Subcutaneous abdominal adipose tissue (tissue), 5 donors: ENCODE measurements around the gene ATP1A3.
A peak's percentile ranks its signal among the peaks of the same experiment; 100 is the strongest.
"Not testable (repeated sequence)": the region's sequence is repeated elsewhere in the genome, so short reads cannot be mapped to it uniquely, and the experiment has no call there.

ENCODE experiments used
- H3K27ac ChIP-seq: one replicate; pipeline ENCODE4 v1.7.0; 2013; ENCODE audit warnings: low read depth, mild to moderate bottlenecking, inconsistent platforms, low read length, moderate library complexity
- H3K27me3 ChIP-seq, 5 donors: one replicate each; pipeline ENCODE4 v1.7.0; 2013; ENCODE audit warnings: low read length in 5 of 5, inconsistent platforms in 1 of 5; ENCODE audit not compliant: control insufficient read depth in 5 of 5, insufficient read depth in 4 of 5
- H3K36me3 ChIP-seq, 5 donors: one replicate each; pipeline ENCODE4 v1.7.0; 2013; ENCODE audit warnings: low read length in 5 of 5; ENCODE audit not compliant: control insufficient read depth in 5 of 5, insufficient read depth in 5 of 5
- H3K4me1 ChIP-seq, 5 donors: one replicate each; pipeline ENCODE4 v1.7.0; 2013; ENCODE audit warnings: low read length in 5 of 5, mild to moderate bottlenecking in 3 of 5, moderate library complexity in 1 of 5; ENCODE audit not compliant: control insufficient read depth in 5 of 5, insufficient read depth in 5 of 5
- H3K4me3 ChIP-seq, 5 donors: one replicate each; pipeline ENCODE4 v1.7.0; 2013; ENCODE audit warnings: low read length in 5 of 5, low read depth in 1 of 5
- H3K9ac ChIP-seq, 5 donors: one replicate each; pipeline ENCODE4 v1.7.0; 2013; ENCODE audit warnings: low read length in 5 of 5, mild to moderate bottlenecking in 4 of 5, moderate library complexity in 3 of 5
- H3K9me3 ChIP-seq, 5 donors: one replicate each; pipeline ENCODE4 v1.7.0; 2013; ENCODE audit warnings: low read length in 5 of 5; ENCODE audit not compliant: control insufficient read depth in 5 of 5
- donor health status: healthy.
- donor health status: healthy.
- donor health status: healthy.
- donor health status: healthy.
- donor health status: healthy.

Gene ATP1A3

DNA sequence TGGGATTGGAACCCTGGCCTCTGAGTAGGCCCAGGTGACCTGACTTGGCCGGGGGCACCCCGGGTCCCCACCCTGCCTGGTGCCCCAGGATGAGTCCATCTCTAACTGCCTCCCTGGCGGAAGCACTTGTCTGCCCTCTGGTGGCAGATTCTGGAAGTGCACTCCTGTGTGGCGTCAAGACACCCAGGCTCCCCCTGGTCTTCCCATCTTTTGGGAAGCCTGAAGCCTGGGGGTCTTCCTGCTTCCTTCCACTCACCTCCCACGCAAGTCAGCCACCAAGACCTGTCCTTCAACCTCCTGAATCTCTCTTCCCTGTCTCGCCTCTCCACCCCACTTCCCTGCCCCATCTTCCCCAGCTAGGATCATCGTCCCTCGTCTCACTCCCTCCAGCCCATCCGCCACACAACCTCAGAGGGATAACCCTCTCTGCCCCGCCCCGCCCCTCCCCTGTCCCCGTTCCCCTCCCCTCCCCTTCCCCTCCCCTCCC, 42.3 kb downstream of the ATP1A3 start:
- no peak overlapping the region for H3K27ac ChIP-seq
- H3K27me3 ChIP-seq = no peaks in the 10 kb centered on the region
- peaks cover 0 to 17% (median 9%) of the 10 kb centered on the region in 5 donors for H3K36me3 ChIP-seq
- H3K4me3 ChIP-seq = no peak overlapping the region
- H3K4me1 ChIP-seq = peaks cover 0 to 7% (median 0%) of the 10 kb centered on the region in 5 donors
- H3K9ac ChIP-seq = peak overlapping the region in 1 of 5 donors; percentile 23
- no peaks in the 10 kb centered on the region for H3K9me3 ChIP-seq

DNA sequence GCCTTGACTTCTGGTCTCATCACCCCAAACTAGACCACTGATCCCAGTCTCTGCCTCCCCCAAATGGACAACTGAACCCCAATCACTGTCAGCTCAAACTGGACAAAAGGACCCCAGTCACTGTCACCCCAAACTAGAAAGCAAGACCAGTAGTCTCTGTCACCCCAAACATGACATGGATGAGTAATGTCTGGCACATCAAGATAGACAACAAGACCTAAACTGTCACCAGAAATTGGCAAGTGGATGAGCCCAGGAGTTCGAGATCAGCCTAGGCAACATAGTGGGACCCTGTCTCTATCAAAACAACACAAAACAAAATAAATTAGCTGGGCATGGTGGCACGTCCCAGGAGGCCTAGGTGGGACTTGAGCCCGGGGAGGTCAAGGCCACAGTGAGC, 46.9 kb downstream of the ATP1A3 start:
- peaks cover 0 to 5% (median 0%) of the 10 kb centered on the region in 5 donors for H3K27me3 ChIP-seq
- peaks cover 0 to 6% (median 0%) of the 10 kb centered on the region in 5 donors for H3K4me1 ChIP-seq
- no peak overlapping the region for H3K4me3 ChIP-seq
- no peak overlapping the region for H3K9ac ChIP-seq
- no peak overlapping the region for H3K27ac ChIP-seq
- H3K36me3 ChIP-seq = no peaks in the 10 kb centered on the region
- H3K9me3 ChIP-seq = no peaks in the 10 kb centered on the region

DNA sequence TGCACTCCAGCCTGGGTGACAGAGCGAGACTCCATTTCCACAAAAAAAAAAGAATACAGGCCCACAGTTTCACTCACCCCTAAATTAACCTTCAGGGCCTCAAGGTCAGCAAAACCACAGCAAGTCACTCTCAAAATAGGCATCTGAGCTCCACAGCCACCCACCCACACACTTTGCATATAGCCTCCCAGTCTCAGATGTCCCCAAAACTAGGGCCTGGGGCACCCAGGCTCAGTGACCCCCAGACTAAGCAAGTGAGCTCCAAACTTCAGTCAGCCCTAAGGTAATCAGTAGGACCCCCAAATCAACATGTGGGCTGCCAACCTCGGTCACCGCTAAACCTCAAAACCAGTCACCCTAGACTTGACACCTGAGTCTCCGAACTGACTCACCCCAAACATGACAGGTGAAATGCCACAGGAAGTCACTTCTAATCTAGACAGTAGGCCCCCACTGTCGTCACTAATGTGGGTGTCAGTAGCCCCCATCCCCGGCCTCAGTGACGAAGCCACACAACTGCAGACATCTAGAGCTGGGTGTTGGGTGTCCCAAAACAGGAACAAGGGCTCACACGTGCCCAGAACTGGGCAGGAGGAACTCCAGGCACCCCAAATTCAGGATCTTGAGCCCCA, 48.8 kb downstream of the ATP1A3 start:
- Histone ChIP-seq H3K9me3 (no peaks in the 10 kb centered on the region), H3K27ac (no peak overlapping the region), H3K27me3 (peaks cover 11 to 18% (median 13%) of the 10 kb centered on the region in 5 donors), H3K36me3 (no peaks in the 10 kb centered on the region), H3K4me1 (peaks cover 0 to 7% (median 6%) of the 10 kb centered on the region in 5 donors), H3K4me3 (no peak overlapping the region), H3K9ac (no peak overlapping the region)

DNA sequence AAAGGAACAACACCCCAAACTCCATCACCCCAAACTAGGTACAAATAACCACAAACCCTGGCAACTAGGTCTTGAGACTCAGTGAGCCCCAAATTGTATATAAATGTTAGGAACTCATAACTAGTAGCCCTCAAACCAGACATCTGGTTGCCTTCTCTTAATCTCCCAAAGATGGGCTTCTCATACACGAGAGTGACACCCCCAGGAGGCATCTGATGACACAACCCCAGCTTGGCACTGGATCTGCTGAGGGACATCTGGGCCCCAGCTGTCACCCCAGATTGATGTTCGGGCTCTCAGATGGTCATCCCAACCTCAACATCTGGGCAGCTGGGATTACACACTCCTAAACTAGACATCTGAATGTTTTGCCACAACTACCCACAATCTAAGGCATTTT, 49.7 kb downstream of the ATP1A3 start:
- no peak overlapping the region for H3K27ac ChIP-seq
- H3K27me3 ChIP-seq = peaks cover 12 to 23% (median 15%) of the 10 kb centered on the region in 5 donors

DNA sequence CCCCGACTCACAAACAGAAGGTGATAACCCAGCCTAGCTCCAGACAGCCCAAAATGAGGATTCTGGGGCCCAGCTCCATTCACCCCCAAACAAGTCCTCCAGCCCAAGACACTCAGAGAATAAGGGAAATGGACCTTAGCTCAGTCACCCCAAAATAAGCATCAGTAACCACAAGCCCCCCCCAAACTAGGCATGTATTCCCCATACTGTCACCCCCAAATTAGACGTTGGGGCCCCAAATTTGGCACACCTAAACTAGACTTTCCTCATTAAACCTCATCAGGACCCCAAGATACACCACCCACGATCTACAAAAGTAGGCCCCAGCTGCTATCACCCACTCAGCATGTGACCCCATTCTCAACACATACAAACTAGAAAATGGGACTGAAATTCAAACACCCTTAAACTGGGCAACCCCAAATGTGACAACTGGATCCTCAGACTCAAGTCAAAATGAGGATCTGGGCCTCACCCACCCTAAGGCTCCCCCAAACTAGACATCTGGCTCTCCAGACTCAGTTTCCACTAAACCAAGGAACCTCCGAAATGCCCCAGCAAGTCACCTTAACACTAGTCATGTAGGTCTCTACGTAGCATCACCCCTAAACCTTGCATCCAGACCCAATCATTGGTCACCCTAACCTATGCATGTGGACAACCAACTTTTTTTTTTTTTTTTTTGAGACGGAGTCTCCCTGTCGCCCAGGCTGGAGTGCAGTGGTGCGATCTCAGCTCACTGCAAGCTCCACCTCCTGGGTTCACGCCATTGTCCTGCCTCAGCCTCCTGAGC, 52.4 kb downstream of the ATP1A3 start:
- Histone ChIP-seq H3K9me3 (no peaks in the 10 kb centered on the region), H3K27me3 (peaks cover 14 to 33% (median 21%) of the 10 kb centered on the region in 5 donors), H3K27ac (no peak overlapping the region), H3K4me3 (no peak overlapping the region), H3K4me1 (peaks cover 0 to 10% (median 6%) of the 10 kb centered on the region in 5 donors), H3K9ac (no peak overlapping the region), H3K36me3 (no peaks in the 10 kb centered on the region)

More for the DNA sequence above, 49.7 kb downstream of the ATP1A3 start:
- H3K9ac ChIP-seq = no peak overlapping the region
- H3K4me3 ChIP-seq = no peak overlapping the region
- H3K36me3 ChIP-seq = no peaks in the 10 kb centered on the region
- no peaks in the 10 kb centered on the region for H3K9me3 ChIP-seq
- peaks cover 0 to 10% (median 6%) of the 10 kb centered on the region in 5 donors for H3K4me1 ChIP-seq

DNA sequence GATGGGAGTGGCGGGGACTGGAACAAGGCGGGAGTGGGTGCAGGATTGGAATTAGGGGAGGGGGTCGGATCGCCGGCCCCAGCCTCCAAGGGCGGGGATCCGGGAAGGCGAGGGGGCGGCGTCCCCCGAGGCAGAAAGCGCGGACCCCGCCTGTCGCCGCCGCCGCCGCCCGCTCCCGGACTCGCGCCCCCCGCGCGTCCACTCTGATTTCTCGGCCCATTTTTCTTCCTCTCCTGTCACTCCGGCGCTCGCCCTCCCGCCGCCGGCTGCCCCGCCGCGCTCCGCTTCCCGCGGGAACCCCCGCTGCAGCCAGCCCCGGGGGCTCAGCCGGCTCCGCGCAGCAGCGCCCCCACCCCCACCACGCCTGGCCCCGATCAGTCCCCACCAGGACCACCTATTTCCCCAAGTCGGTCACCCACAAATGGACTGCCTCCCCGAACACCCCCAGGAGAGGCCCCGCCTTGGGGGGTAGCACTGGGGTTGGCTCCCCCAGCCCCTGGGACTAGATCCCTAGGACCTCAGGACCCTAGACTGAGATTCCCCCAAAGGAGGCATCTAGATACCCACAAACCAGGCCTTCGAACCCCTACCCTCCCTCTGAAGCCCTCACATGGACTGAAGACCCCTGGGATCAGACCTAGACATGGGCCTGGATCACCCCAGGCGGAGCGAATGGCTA, 53.2 kb downstream of the ATP1A3 start:
- H3K27me3 ChIP-seq = peaks cover 17 to 40% (median 27%) of the 10 kb centered on the region in 5 donors
- H3K9ac ChIP-seq = no peak overlapping the region

DNA sequence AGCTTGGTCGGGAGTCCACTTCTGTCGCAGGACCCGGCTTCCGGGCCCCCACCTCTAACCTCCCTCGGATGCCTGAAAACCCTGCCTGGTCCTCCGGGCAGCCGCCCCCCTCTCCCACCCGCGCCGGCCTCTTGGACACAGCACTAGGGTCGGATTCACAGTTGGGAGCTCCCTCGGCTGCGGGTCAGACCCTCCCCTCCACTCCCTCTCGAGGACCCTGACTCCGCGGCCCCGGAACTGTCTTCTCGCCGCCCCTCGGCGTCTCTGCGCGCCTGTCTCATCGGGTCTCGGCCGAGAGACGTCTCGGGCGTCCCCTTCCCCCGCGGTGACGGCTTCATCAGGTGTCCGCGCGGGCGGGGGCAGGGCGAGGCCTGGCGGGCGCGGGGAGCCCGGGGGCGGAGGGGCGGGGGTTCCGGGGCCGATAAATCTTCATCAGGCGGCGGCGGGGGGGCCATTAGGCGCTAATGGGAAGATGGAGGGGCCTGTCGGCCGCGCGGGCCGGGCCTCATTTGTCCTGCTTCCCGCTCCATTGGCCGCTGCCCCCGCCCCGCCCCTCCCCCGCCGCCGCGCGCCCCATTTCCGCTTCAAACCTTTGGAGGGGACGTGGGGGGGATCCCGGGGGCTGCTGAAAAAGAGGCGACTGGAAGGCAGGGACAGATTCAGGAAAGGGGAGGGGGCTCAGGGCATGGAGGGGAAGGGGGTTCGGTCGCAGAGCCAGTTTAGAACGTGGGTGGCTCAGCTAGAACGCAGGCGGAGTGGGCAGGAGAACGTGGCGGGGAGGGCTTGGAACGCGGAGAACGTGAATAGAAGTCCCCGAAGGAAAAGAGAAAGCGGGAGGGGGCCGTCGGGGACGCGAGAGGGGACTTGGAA, 53.9 kb downstream of the ATP1A3 start:
- Histone ChIP-seq H3K27me3 (peaks cover 22 to 44% (median 32%) of the 10 kb centered on the region in 5 donors), H3K9me3 (no peaks in the 10 kb centered on the region), H3K9ac (peak overlapping the region in 1 of 5 donors; percentile 25), H3K36me3 (no peaks in the 10 kb centered on the region), H3K4me3 (peak overlapping the region in 4 of 5 donors; percentile 17 to 60 (median 51)), H3K27ac (no peak overlapping the region), H3K4me1 (peaks cover 0 to 10% (median 6%) of the 10 kb centered on the region in 5 donors)

More for the DNA sequence above, 53.2 kb downstream of the ATP1A3 start:
- peaks cover 0 to 10% (median 6%) of the 10 kb centered on the region in 5 donors for H3K4me1 ChIP-seq
- H3K4me3 ChIP-seq = peak overlapping the region in 4 of 5 donors; percentile 17 to 60 (median 51)
- H3K36me3 ChIP-seq = no peaks in the 10 kb centered on the region
- no peak overlapping the region for H3K27ac ChIP-seq
- H3K9me3 ChIP-seq = no peaks in the 10 kb centered on the region

DNA sequence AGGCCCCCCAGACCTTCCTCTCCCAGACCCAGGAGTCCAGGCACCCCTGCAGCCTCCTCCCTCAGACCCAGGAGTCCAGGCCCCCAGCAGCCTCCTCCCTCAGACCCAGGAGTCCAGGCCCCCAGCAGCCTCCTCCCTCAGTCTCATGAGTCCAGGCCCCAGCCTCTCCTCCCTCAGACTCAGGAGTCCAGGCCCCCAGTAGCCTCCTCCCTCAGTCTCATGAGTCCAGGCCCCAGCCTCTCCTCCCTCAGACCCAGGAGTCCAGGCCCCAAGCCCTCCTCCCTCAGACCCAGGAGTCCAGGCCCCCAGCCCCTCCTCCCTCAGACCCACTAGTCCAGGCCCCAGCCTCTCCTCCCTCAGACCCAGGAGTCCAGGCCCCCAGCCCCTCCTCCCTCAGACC, 54.8 kb downstream of the ATP1A3 start:
- peaks cover 26 to 50% (median 37%) of the 10 kb centered on the region in 5 donors for H3K27me3 ChIP-seq
- not testable (repeated sequence) for H3K9ac ChIP-seq, H3K27ac ChIP-seq, H3K9me3 ChIP-seq, H3K4me3 ChIP-seq, H3K36me3 ChIP-seq
- H3K4me1 ChIP-seq = peaks cover 2 to 10% (median 6%) of the 10 kb centered on the region in 5 donors
